HCT116 (cell line): ENCODE data around the gene MSH3.

Experiments used
- CTCF ChIP-seq, 3 experiments: fragments of 200-600 bp in 1 of 3; sonication (generic) in 1 of 3; IDR thresholded peaks in 2 of 3; conservative IDR thresholded peaks in 1 of 3; 2 replicates each; pipeline ENCODE4 v1.5.1; 2012 to 2017; ENCODE audit warnings: low read depth in 2 of 3, low read length in 2 of 3, antibody characterized with exemption in 1 of 3, borderline replicate concordance in 1 of 3, control low read depth in 1 of 3, mild to moderate bottlenecking in 1 of 3, mixed read lengths in 1 of 3, mixed run types in 1 of 3, moderate library complexity in 1 of 3; ENCODE audit not compliant: insufficient read depth in 1 of 3
- JUND ChIP-seq: IDR thresholded peaks from 2 replicates; pipeline ENCODE4 v1.6.1; 2012
- POLR2AphosphoS5 ChIP-seq: IDR thresholded peaks from 2 replicates; pipeline ENCODE4 v1.6.1; 2011; ENCODE audit warnings: mild to moderate bottlenecking, low read depth, low read length, moderate library complexity
- REST ChIP-seq: IDR thresholded peaks from 2 replicates; pipeline ENCODE4 v1.6.1; 2012; ENCODE audit warnings: low read depth
- YY1 ChIP-seq: IDR thresholded peaks from 2 replicates; pipeline ENCODE4 v1.6.1; 2011; ENCODE audit warnings: low read length, low read depth, moderate library complexity, mild to moderate bottlenecking; ENCODE audit not compliant: insufficient replicate concordance; ENCODE audit errors: extremely low read depth
- TF ChIP-seq, protein P1 (sequence below): IDR thresholded peaks from 2 replicates; pipeline ENCODE4 v1.6.1; 2012

DNA sequence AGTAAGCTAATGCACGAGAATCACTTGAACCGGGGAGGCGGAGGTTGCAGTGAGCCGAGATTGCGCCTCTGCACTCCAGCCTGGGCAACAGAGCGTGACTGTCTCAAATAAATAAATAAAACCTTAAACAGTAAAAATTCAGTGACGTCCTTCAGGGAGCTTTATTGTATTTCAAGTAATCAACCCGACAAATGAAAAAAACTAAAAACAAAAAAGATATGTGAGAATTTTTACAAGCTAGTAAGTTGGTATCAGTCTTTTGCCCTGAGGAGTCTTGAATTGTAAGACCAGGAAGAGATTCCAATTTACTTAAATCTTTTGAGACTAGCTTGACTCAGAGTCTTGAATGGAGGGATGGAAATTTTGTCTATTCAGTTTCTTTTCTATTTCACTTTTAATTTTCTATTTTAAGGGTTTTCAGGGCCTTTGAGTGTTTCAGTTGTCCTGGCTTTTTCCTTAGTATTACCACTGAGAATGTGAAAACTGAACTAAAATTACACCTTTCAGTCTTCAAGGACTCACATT, 126.4 kb downstream of the MSH3 start:
- TF ChIP-seq CTCF (IDR thresholded peaks at IDR 0.05 in 2 of 3, conservative IDR thresholded peaks at IDR 0.05 in 1 of 3; ENCODE audit: borderline replicate concordance in 1 of 3, insufficient read depth in 1 of 3, low read depth in 2 of 3, low read length in 2 of 3), result no peak
- TF ChIP-seq REST, result no peak
- TF ChIP-seq POLR2AphosphoS5, result no peak
- TF ChIP-seq, protein P1, sequence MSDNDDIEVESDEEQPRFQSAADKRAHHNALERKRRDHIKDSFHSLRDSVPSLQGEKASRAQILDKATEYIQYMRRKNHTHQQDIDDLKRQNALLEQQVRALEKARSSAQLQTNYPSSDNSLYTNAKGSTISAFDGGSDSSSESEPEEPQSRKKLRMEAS, result no peak
- no peak for TF ChIP-seq YY1
- TF ChIP-seq JUND, result no peak
